ENCODE results near the gene SEMA3G. TPM values are rescaled to one million over a fixed set of nuclear protein-coding genes. Genes with fewer than 3 reads are reported as not detected.

Gene SEMA3G
- total RNA-seq, 2 experiments from 2014 or later = 0.34 to 0.69 TPM

DNA sequence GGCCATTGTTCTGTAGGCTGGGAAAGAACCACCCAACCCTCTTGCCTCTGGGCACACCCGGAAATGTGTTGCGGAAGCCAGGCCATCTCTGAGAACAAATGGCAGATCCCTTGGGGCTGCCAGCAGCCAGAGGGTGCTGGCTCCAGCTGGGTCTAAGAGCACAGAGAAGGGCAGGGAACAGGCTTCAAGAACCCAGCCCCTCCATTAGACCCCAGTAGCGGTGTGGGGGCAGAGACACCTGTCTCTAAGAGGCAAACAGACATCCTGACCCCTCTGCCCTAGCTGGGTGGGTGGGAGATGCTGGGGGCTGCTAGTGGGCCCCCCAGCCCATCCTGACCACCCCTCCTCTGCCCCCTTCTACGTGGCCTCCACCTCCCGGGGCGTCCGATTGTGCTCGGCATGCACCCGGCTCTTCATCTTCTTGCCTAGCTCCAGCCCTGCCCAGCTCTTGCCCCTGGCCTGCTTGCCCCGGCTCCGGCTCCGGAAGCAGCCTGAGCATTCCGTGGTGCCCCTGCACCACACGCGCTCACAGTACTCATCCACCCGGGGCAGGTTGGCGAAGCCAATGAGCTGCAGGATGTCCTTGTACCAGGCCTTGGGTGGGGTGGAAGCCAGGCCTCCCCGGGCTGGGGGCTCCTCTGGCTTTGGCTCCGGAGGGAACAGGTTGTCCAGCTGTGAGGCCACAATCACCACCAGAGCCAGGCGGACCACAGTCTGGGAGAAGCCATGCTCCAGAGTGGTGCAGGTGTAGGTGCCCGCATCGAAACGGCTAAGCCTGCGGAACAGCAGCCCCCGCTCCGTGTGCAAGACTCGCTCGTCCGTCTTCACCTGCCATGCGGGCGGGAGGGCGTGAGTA, 9.4 kb downstream of the SEMA3G start:
- Mint-ChIP-seq H3K27ac (no peak overlapping the region), H3K27me3 (no peaks in the 10 kb centered on the region), H3K9me3 (no peaks in the 10 kb centered on the region), H3K36me3 (ENCODE audit: low read depth) (no peaks in the 10 kb centered on the region), H3K4me3 (no peak overlapping the region), H3K4me1 (ENCODE audit: low read depth) (no peaks in the 10 kb centered on the region)
- no peak overlapping the region for H3K27ac ChIP-seq (ENCODE audit: low read depth in 1 of 2, low read length in 2 of 2)
- intact Hi-C loops (cut with DNase I, micrococcal nuclease) = no loop called here
- peaks cover 8% of the 10 kb centered on the region for H3K4me1 ChIP-seq (ENCODE audit: insufficient read depth, low read length)
- DNase-seq = no peak
- no peaks in the 10 kb centered on the region for H3K9me3 ChIP-seq (ENCODE audit: control insufficient read depth in 1 of 2, insufficient read depth in 1 of 2, low read length in 2 of 2)
- H3K4me3 ChIP-seq (ENCODE audit: low read length) = no peak overlapping the region
- TF ChIP-seq, protein P1, sequence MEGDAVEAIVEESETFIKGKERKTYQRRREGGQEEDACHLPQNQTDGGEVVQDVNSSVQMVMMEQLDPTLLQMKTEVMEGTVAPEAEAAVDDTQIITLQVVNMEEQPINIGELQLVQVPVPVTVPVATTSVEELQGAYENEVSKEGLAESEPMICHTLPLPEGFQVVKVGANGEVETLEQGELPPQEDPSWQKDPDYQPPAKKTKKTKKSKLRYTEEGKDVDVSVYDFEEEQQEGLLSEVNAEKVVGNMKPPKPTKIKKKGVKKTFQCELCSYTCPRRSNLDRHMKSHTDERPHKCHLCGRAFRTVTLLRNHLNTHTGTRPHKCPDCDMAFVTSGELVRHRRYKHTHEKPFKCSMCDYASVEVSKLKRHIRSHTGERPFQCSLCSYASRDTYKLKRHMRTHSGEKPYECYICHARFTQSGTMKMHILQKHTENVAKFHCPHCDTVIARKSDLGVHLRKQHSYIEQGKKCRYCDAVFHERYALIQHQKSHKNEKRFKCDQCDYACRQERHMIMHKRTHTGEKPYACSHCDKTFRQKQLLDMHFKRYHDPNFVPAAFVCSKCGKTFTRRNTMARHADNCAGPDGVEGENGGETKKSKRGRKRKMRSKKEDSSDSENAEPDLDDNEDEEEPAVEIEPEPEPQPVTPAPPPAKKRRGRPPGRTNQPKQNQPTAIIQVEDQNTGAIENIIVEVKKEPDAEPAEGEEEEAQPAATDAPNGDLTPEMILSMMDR (IDR thresholded peaks at IDR 0.05) = no peak
- CTCF ChIA-PET = no interaction called here
- POLR2A ChIA-PET = no interaction called here
- ATAC-seq (ENCODE audit: poor library complexity) = no peak
- no peaks in the 10 kb centered on the region for H3K27me3 ChIP-seq (ENCODE audit: control insufficient read depth in 1 of 2, insufficient read depth in 2 of 2, low read length in 2 of 2)
- no peaks in the 10 kb centered on the region for H3K36me3 ChIP-seq (ENCODE audit: insufficient read depth, low read length)

DNA sequence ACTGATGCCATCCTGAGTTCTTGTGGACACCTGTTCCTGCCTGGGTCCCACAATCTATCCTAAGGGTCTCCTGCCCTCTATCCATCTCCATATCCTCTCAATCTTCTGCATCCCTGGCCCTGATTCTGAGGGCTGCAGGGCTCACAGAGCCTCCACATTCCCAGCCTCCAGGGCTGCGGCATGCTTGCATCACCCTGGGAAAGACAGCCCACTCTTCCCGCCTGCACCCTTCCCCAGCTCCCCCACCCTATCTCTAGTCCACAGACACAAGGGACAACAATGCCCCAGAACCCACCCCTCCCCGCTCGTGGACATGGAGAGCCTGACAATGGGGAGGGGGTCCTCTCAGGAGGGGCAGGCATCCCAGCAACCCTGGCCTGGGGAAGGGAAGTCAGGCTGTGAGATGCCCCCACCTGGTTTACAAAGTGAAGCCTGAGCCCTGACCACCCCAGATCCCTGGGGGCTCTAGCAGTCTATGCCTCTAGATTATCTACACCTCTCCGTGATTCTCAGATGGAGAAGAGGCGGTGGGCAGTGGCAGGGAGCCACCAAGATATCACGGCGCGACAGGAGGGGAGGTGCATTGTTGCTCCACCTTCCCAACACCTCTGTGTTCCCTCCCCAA, 10.3 kb downstream of the SEMA3G start:
- Histone ChIP-seq H3K4me3 (ENCODE audit: low read length) (no peak overlapping the region), H3K27ac (ENCODE audit: low read depth in 1 of 2, low read length in 2 of 2) (no peak overlapping the region), H3K36me3 (ENCODE audit: insufficient read depth, low read length) (no peaks in the 10 kb centered on the region), H3K9me3 (ENCODE audit: control insufficient read depth in 1 of 2, insufficient read depth in 1 of 2, low read length in 2 of 2) (no peaks in the 10 kb centered on the region), H3K4me1 (ENCODE audit: insufficient read depth, low read length) (peaks cover 8% of the 10 kb centered on the region), H3K27me3 (ENCODE audit: control insufficient read depth in 1 of 2, insufficient read depth in 2 of 2, low read length in 2 of 2) (no peaks in the 10 kb centered on the region)
- no peaks in the 10 kb centered on the region for H3K9me3 Mint-ChIP-seq
- no peaks in the 10 kb centered on the region for H3K4me1 Mint-ChIP-seq (ENCODE audit: low read depth)
- DNase-seq (no peak), ATAC-seq (ENCODE audit: poor library complexity) (no peak)
- POLR2A ChIA-PET = interaction anchor here (1.0 kb wide), 1 partner anchor 10 kb away, joined by 3 read pairs; no protein-coding TSS in a partner anchor
- CTCF ChIA-PET = no interaction called here
- H3K27me3 Mint-ChIP-seq = no peaks in the 10 kb centered on the region
- TF ChIP-seq, protein P1 (IDR thresholded peaks at IDR 0.05) = no peak
- H3K27ac Mint-ChIP-seq = no peak overlapping the region
- intact Hi-C loops (cut with DNase I, micrococcal nuclease) = no loop called here
- H3K36me3 Mint-ChIP-seq (ENCODE audit: low read depth) = no peaks in the 10 kb centered on the region
- H3K4me3 Mint-ChIP-seq = no peak overlapping the region

DNA sequence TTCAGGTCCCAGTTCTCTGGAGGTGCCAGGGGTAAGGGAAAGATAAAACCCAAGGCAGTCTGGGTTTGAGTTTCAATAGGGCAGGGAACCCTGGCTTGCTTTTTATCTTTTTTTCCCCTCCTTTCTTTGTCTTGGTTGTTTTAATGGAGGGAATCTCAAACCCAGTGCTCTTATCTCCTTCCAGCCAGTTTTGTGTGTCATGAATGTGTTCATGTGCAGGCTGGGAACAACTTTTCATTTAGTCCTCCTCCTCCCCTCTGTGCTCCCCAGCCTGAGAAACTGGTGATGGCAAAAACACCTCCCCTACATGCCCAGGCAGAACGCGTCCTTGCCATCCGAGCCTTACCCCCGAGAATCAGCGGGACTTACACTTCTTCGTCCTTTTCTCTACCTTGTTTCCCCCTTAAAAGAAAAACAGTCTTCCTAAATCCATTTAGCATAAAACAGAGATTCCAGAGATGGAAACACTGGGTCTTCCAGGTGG, 10.9 kb downstream of the SEMA3G start:
- TF ChIP-seq, protein P1 (IDR thresholded peaks at IDR 0.05) = no peak
- Mint-ChIP-seq H3K27ac (no peak overlapping the region), H3K9me3 (no peaks in the 10 kb centered on the region), H3K36me3 (ENCODE audit: low read depth) (no peaks in the 10 kb centered on the region), H3K4me1 (ENCODE audit: low read depth) (no peaks in the 10 kb centered on the region), H3K27me3 (no peaks in the 10 kb centered on the region), H3K4me3 (no peak overlapping the region)
- Histone ChIP-seq H3K4me1 (ENCODE audit: insufficient read depth, low read length) (peaks cover 8% of the 10 kb centered on the region), H3K27ac (ENCODE audit: low read depth in 1 of 2, low read length in 2 of 2) (no peak overlapping the region), H3K36me3 (ENCODE audit: insufficient read depth, low read length) (no peaks in the 10 kb centered on the region), H3K27me3 (ENCODE audit: control insufficient read depth in 1 of 2, insufficient read depth in 2 of 2, low read length in 2 of 2) (no peaks in the 10 kb centered on the region), H3K9me3 (ENCODE audit: control insufficient read depth in 1 of 2, insufficient read depth in 1 of 2, low read length in 2 of 2) (no peaks in the 10 kb centered on the region), H3K4me3 (ENCODE audit: low read length) (no peak overlapping the region)
- POLR2A ChIA-PET = interaction anchor here (1.0 kb wide), 1 partner anchor 10 kb away, joined by 3 read pairs; no protein-coding TSS in a partner anchor
- CTCF ChIA-PET = no interaction called here
- no peak for ATAC-seq (ENCODE audit: poor library complexity)
- DNase-seq = no peak
- intact Hi-C loops (cut with DNase I, micrococcal nuclease) = no loop called here

Data from CD4-positive, alpha-beta T cell (primary cell).